ENCODE results near the gene PRMT7. TPM values are rescaled to one million over a fixed set of nuclear protein-coding genes. Genes with fewer than 3 reads are reported as not detected.

PRMT7 gene
- total and polyA plus RNA-seq, 2 of the 8 experiments (the other 6 are each of a cell fraction or from before 2014, with no cell fraction given): 48.2 to 49.3 TPM

DNA sequence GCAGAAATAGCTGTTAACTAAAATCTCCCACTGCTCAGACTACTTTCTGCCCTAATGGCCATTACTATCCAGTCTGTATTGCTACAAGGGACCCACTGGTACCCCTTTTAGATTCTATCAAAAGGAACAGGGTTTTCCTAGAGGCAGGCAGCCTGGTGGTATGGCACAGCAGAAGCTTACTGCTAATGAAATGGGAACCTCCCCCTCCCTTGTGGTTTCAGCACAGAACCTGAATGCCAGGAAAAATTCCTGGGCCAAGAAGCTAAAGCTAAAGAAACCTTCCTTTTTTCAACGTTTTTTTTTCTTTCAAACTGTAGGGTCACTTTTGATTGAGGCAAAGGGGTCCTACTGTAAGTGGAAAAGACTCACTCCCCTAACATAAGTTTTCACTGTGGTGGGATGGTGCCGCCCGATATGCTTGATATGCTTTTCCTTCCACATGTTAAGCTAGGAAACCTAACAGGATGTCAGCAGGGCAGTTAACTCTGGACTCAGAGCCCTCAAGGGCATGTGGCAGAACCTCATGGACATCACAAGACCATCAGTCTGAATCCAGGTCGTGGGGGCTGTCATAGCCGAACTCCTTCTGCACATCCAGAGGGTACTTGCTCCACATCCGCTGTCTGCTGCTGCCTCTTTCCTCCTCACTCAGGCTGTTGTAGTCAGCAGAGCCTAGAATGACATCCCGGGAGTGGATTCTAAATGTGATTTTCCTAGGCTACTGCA lies 9.9 kb upstream of the PRMT7 start:
- H3K56ac ChIP-seq (replicated peaks; ENCODE audit: insufficient read length, low read depth, low read length): no peak overlapping the region
- TF ChIP-seq CREB1 (IDR thresholded peaks at IDR 0.05) (no peak), JUN (IDR thresholded peaks at IDR 0.05; ENCODE audit: low read depth, low read length) (no peak), TCF12 (IDR thresholded peaks at IDR 0.05; ENCODE audit: low read depth, low read length) (no peak), HDAC2 (IDR thresholded peaks at IDR 0.05; ENCODE audit: borderline replicate concordance in 1 of 2, low read depth in 2 of 2, low read length in 2 of 2) (no peak), ASH2L (IDR thresholded peaks at IDR 0.05; ENCODE audit: low read length) (no peak), JUND (IDR thresholded peaks at IDR 0.05; ENCODE audit: low read length) (no peak), SIN3A (conservative IDR thresholded peaks at IDR 0.05 in 1 of 2, IDR thresholded peaks at IDR 0.05 in 1 of 2; ENCODE audit: low read depth in 1 of 2, low read length in 2 of 2) (no peak), NRF1 (IDR thresholded peaks at IDR 0.05; ENCODE audit: low read depth, low read length) (no peak), EP300 (IDR thresholded peaks at IDR 0.05; ENCODE audit: borderline replicate concordance in 1 of 2, low read depth in 2 of 2, low read length in 2 of 2) (no peak), E2F6 (IDR thresholded peaks at IDR 0.05) (no peak)

More for the DNA sequence above, 9.9 kb upstream of the PRMT7 start:
- FAIRE-seq (no peak), DNase-seq (ENCODE audit: low read depth in 1 of 2, low spot score in 2 of 2) (no peak)
- Histone ChIP-seq H3K36me3 (ENCODE audit: control insufficient read depth in 2 of 4, insufficient read depth in 4 of 4, low read length in 3 of 4) (peaks cover 18 to 81% (median 61%) of the 10 kb centered on the region in 4 experiments), H3K4me1 (replicated peaks in 1 of 4; ENCODE audit: control insufficient read depth in 3 of 4, insufficient read depth in 4 of 4, low read length in 3 of 4) (no peaks in the 10 kb centered on the region), H3K18ac (ENCODE audit: extremely low read depth, low read length) (no peak overlapping the region), H3K9me3 (ENCODE audit: insufficient read depth in 2 of 2, low read depth in 1 of 2, low read length in 1 of 2) (no peaks in the 10 kb centered on the region), H2BK12ac (ENCODE audit: low read depth, low read length) (no peak overlapping the region), H3K23me2 (ENCODE audit: low read depth, low read length) (no peaks in the 10 kb centered on the region), H2BK20ac (ENCODE audit: low read length) (no peak overlapping the region), H4K8ac (ENCODE audit: extremely low read depth, insufficient read depth, low read length) (no peak overlapping the region), H3K27ac (ENCODE audit: low read depth, low read length) (no peak overlapping the region), H3K9ac (replicated peaks in 1 of 4; ENCODE audit: extremely low read depth in 1 of 4, low read depth in 3 of 4, low read length in 3 of 4) (no peak overlapping the region), H4K5ac (ENCODE audit: insufficient read length, low read depth, low read length) (no peak overlapping the region), H4K91ac (replicated peaks; ENCODE audit: insufficient read length, low read length) (no peak overlapping the region), H2BK120ac (replicated peaks; ENCODE audit: low read depth, low read length) (no peak overlapping the region), H3K27me3 (replicated peaks in 1 of 4; ENCODE audit: control insufficient read depth in 3 of 4, extremely low read depth in 1 of 4, insufficient read depth in 3 of 4, low read length in 3 of 4) (no peaks in the 10 kb centered on the region), H3K4me2 (ENCODE audit: insufficient read depth in 1 of 2, low read depth in 2 of 2, low read length in 2 of 2) (no peak overlapping the region), H4K20me1 (replicated peaks in 1 of 2; ENCODE audit: control insufficient read depth in 1 of 2, insufficient read depth in 2 of 2, low read length in 2 of 2) (peaks cover 2 to 3% of the 10 kb centered on the region in 2 experiments), H2AK5ac (ENCODE audit: low read depth, low read length) (no peak overlapping the region), H3K4me3 (ENCODE audit: extremely low read depth in 1 of 4, insufficient read depth in 2 of 4, low read depth in 3 of 4, low read length in 4 of 4) (no peak overlapping the region), H3K79me1 (ENCODE audit: low read depth, low read length) (no peaks in the 10 kb centered on the region), H2AFZ (ENCODE audit: low read length) (no peak overlapping the region), H2BK15ac (ENCODE audit: low read length) (no peak overlapping the region), H3K4ac (replicated peaks; ENCODE audit: insufficient read length, low read depth, low read length) (no peak overlapping the region), H3K23ac (ENCODE audit: insufficient read length) (no peak overlapping the region), H3K14ac (ENCODE audit: insufficient read length) (no peak overlapping the region), H3K79me2 (ENCODE audit: control insufficient read depth in 1 of 2, insufficient read depth in 2 of 2, low read length in 2 of 2) (no peaks in the 10 kb centered on the region), H2BK5ac (ENCODE audit: low read depth, low read length) (no peak overlapping the region)
- CTCF ChIA-PET (ENCODE audit: partially characterized antibody): interaction anchor here (0.9 to 3.5 kb wide), 13 partner anchors 9 to 52 kb away, joined by 3 to 23 read pairs (median 5); partner anchors contain the start of genes PRMT7, SLC7A6 and SLC7A6OS
- 94% methylated on average over 7 of the region's 7 CpGs; no CpG with 5 or more reads in 1 of the 2 experiments for WGBS, 2 experiments (ENCODE audit: extremely low coverage in 1 of 2, insufficient coverage in 1 of 2, insufficient read length in 1 of 2, insufficient replicate concordance in 2 of 2, low coverage in 1 of 2, low lambda C conversion rate in 2 of 2, missing lambda C conversion rate in 1 of 2)
- POLR2A ChIA-PET (ENCODE audit: partially characterized antibody): interaction anchor here (0.6 to 3.8 kb wide), 7 partner anchors 10 to 688 kb away, joined by 3 to 35 read pairs (median 4); partner anchors contain the start of genes PRMT7 and SLC7A6OS
